Measurements from ENCODE around the gene FRG2B. TPM values are rescaled to one million over a fixed set of nuclear protein-coding genes. Genes with fewer than 3 reads are reported as not detected.
"Not testable (repeated sequence)": the region's sequence is repeated elsewhere in the genome, so short reads cannot be mapped to it uniquely, and the experiment has no call there.

The FRG2B gene
- total RNA-seq, 5 donors from 2014 or later (not counting 1 experiment from before 2014, with no cell fraction given): not detected

DNA sequence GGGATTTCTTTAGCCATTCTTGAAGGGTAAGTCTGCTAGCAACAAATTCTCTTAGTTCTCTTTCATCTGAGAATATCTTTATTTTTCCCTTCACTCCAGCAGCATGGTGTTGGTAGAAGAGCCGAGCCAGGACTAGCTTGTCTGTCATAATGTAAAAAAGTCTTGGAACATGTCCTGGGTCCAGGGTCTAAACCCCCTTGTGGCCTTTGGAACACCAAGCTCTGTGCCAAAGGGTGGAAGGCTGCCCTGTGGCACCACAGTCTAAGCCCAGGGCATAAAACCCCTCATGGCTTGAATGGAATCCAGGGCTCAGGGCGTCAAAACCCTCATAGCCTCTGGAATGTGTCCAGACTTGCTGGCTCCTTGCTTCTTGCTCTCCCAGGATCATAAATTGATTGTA lies 23.2 kb downstream of the FRG2B start:
- DNase-seq; H3K4me3 ChIP-seq (ENCODE audit: control insufficient read depth in 1 of 2, extremely low read depth in 1 of 2, low read length in 1 of 2); ATAC-seq (replicated peaks in 1 of 4); CTCF ChIA-PET; H3K4me1 ChIP-seq (ENCODE audit: control insufficient read depth in 1 of 2, extremely low read depth in 1 of 2, insufficient read depth in 2 of 2, low read length in 2 of 2); H3K27ac ChIP-seq (ENCODE audit: low read length); H3K4me3 Mint-ChIP-seq; H3K4me1 Mint-ChIP-seq; H3K36me3 ChIP-seq (ENCODE audit: control insufficient read depth in 2 of 2, extremely low read depth in 1 of 2, insufficient read depth in 1 of 2, low read length in 1 of 2); H3K36me3 Mint-ChIP-seq; POLR2A ChIA-PET; H3K27ac Mint-ChIP-seq; H3K9me3 ChIP-seq: not testable (repeated sequence)
- H3K9me3 Mint-ChIP-seq: peaks cover 0 to 12% (median 0%) of the 10 kb centered on the region in 3 donors
- 83% methylated on average over 2 of the region's 2 CpGs for WGBS (ENCODE audit: insufficient coverage)
- peaks cover 2 to 22% of the 10 kb centered on the region in 2 experiments for H3K27me3 ChIP-seq (replicated peaks in 1 of 2; ENCODE audit: control insufficient read depth in 2 of 2, extremely low read depth in 1 of 2, insufficient read depth in 2 of 2, low read length in 1 of 2)
- peaks cover 68 to 80% of the 10 kb centered on the region in 2 donors for H3K27me3 Mint-ChIP-seq

DNA sequence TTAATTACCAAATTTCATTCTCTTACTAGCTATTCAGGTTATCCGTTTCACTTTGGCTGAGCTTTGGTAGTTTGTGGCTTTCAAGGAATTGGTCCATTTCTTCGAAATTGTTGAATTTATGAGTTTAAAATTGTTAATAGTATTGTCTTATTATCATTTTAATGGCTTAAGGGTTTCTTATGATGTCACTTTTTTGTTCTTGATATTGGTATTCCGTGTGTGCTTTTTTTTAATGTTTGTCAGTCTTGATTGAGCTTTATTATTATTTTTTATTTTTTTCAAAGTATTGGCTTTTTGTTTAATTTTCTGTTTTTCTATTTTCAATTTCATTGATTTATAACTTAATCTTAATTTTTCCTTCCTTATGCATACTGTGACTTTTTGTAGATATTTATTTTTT lies 25.9 kb downstream of the FRG2B start:
- no peaks in the 10 kb centered on the region for H3K4me1 Mint-ChIP-seq
- POLR2A ChIA-PET: no interaction called here

GRCh38 chr10:133599869-133600268 lies 26.7 kb downstream of the FRG2B start:
- H3K27me3 Mint-ChIP-seq: peaks cover 66 to 86% of the 10 kb centered on the region in 2 donors
- POLR2A ChIA-PET; H3K27ac Mint-ChIP-seq; DNase-seq; H3K4me3 ChIP-seq (ENCODE audit: control insufficient read depth in 1 of 2, extremely low read depth in 1 of 2, low read length in 1 of 2); ATAC-seq (replicated peaks in 1 of 4); H3K9me3 Mint-ChIP-seq; H3K4me3 Mint-ChIP-seq; H3K27ac ChIP-seq (ENCODE audit: low read length); H3K36me3 Mint-ChIP-seq; H3K4me1 Mint-ChIP-seq; CTCF ChIA-PET; H3K9me3 ChIP-seq; H3K4me1 ChIP-seq (ENCODE audit: control insufficient read depth in 1 of 2, extremely low read depth in 1 of 2, insufficient read depth in 2 of 2, low read length in 2 of 2); H3K36me3 ChIP-seq (ENCODE audit: control insufficient read depth in 2 of 2, extremely low read depth in 1 of 2, insufficient read depth in 1 of 2, low read length in 1 of 2): not testable (repeated sequence)
- peaks cover 0 to 19% of the 10 kb centered on the region in 2 experiments for H3K27me3 ChIP-seq (replicated peaks in 1 of 2; ENCODE audit: control insufficient read depth in 2 of 2, extremely low read depth in 1 of 2, insufficient read depth in 2 of 2, low read length in 1 of 2)
- no CpG with 5 or more reads among the region's 8 CpGs for WGBS (ENCODE audit: insufficient coverage)

More for the DNA sequence above, 25.9 kb downstream of the FRG2B start:
- CTCF ChIA-PET: no interaction called here
- H3K27me3 ChIP-seq (replicated peaks in 1 of 2; ENCODE audit: control insufficient read depth in 2 of 2, extremely low read depth in 1 of 2, insufficient read depth in 2 of 2, low read length in 1 of 2): peaks cover 0 to 19% of the 10 kb centered on the region in 2 experiments
- ATAC-seq (replicated peaks in 1 of 4) (no peak), DNase-seq (no peak)
- H3K9me3 Mint-ChIP-seq: no peaks in the 10 kb centered on the region
- H3K27me3 Mint-ChIP-seq: peaks cover 67 to 88% of the 10 kb centered on the region in 2 donors
- H3K4me3 ChIP-seq (ENCODE audit: control insufficient read depth in 1 of 2, extremely low read depth in 1 of 2, low read length in 1 of 2): no peak overlapping the region
- H3K4me3 Mint-ChIP-seq: no peak overlapping the region
- H3K27ac Mint-ChIP-seq: no peak overlapping the region
- no peak overlapping the region for H3K27ac ChIP-seq (ENCODE audit: low read length)
- no peaks in the 10 kb centered on the region for H3K36me3 Mint-ChIP-seq
- no peaks in the 10 kb centered on the region for H3K36me3 ChIP-seq (ENCODE audit: control insufficient read depth in 2 of 2, extremely low read depth in 1 of 2, insufficient read depth in 1 of 2, low read length in 1 of 2)
- no peaks in the 10 kb centered on the region for H3K4me1 ChIP-seq (ENCODE audit: control insufficient read depth in 1 of 2, extremely low read depth in 1 of 2, insufficient read depth in 2 of 2, low read length in 2 of 2)
- WGBS (ENCODE audit: insufficient coverage): no CpG with 5 or more reads among the region's 3 CpGs
- no peaks in the 10 kb centered on the region for H3K9me3 ChIP-seq

DNA sequence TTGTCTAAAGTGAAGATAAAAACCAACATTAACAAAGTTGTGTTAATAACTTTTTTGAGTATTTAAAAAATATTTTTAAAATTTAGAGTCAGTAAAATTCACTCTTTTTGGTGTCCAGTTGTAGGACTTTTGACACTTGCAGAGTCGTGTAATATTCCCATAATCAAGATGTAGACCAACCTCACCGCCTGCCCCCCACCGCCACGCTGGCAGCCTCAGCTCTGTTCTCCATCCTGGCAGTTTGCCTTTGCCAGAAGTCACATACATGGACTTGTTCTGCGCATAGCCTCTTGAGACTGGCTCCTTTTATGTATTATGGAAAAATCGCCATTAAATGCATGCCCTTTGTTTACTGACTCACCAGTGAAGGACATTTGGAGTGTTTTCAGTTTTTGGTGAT lies 33.9 kb downstream of the FRG2B start:
- H3K27me3 ChIP-seq (replicated peaks in 1 of 2; ENCODE audit: control insufficient read depth in 2 of 2, extremely low read depth in 1 of 2, insufficient read depth in 2 of 2, low read length in 1 of 2): peaks cover 0 to 19% of the 10 kb centered on the region in 2 experiments
- H3K27ac ChIP-seq (ENCODE audit: low read length): no peak overlapping the region
- ChIA-PET CTCF (no interaction called here), POLR2A (no interaction called here)
- no peaks in the 10 kb centered on the region for H3K4me1 Mint-ChIP-seq
- DNase-seq (no peak), ATAC-seq (replicated peaks in 1 of 4) (no peak)
- no peak overlapping the region for H3K4me3 ChIP-seq (ENCODE audit: control insufficient read depth in 1 of 2, extremely low read depth in 1 of 2, low read length in 1 of 2)
- H3K27ac Mint-ChIP-seq: no peak overlapping the region
- H3K9me3 Mint-ChIP-seq: no peaks in the 10 kb centered on the region
- H3K27me3 Mint-ChIP-seq: peaks cover 27 to 43% of the 10 kb centered on the region in 2 donors
- H3K36me3 ChIP-seq (ENCODE audit: control insufficient read depth in 2 of 2, extremely low read depth in 1 of 2, insufficient read depth in 1 of 2, low read length in 1 of 2): no peaks in the 10 kb centered on the region
- 81% methylated on average over 6 of the region's 6 CpGs for WGBS (ENCODE audit: insufficient coverage)
- no peaks in the 10 kb centered on the region for H3K9me3 ChIP-seq
- H3K36me3 Mint-ChIP-seq: no peaks in the 10 kb centered on the region
- no peaks in the 10 kb centered on the region for H3K4me1 ChIP-seq (ENCODE audit: control insufficient read depth in 1 of 2, extremely low read depth in 1 of 2, insufficient read depth in 2 of 2, low read length in 2 of 2)
- no peak overlapping the region for H3K4me3 Mint-ChIP-seq

- no peaks in the 10 kb centered on the region for H3K4me1 Mint-ChIP-seq
- Histone ChIP-seq H3K27ac (ENCODE audit: low read length) (no peak overlapping the region), H3K27me3 (replicated peaks in 1 of 2; ENCODE audit: control insufficient read depth in 2 of 2, extremely low read depth in 1 of 2, insufficient read depth in 2 of 2, low read length in 1 of 2) (peaks cover 0 to 19% of the 10 kb centered on the region in 2 experiments), H3K9me3 (no peaks in the 10 kb centered on the region), H3K36me3 (ENCODE audit: control insufficient read depth in 2 of 2, extremely low read depth in 1 of 2, insufficient read depth in 1 of 2, low read length in 1 of 2) (no peaks in the 10 kb centered on the region), H3K4me3 (ENCODE audit: control insufficient read depth in 1 of 2, extremely low read depth in 1 of 2, low read length in 1 of 2) (no peak overlapping the region), H3K4me1 (ENCODE audit: control insufficient read depth in 1 of 2, extremely low read depth in 1 of 2, insufficient read depth in 2 of 2, low read length in 2 of 2) (no peaks in the 10 kb centered on the region)
- no peaks in the 10 kb centered on the region for H3K36me3 Mint-ChIP-seq
- peaks cover 16 to 27% of the 10 kb centered on the region in 2 donors for H3K27me3 Mint-ChIP-seq
- H3K9me3 Mint-ChIP-seq: no peaks in the 10 kb centered on the region
- ChIA-PET POLR2A (no interaction called here), CTCF (no interaction called here)
- ATAC-seq (replicated peaks in 1 of 4): no peak
- WGBS (ENCODE audit: insufficient coverage): 90% methylated on average over 7 of the region's 10 CpGs
- H3K27ac Mint-ChIP-seq: no peak overlapping the region
- no peak for DNase-seq
- no peak overlapping the region for H3K4me3 Mint-ChIP-seq
These were observed 35.6 kb downstream of the FRG2B start for GRCh38 chr10:133590970-133591359.

- peaks cover 13 to 24% of the 10 kb centered on the region in 2 donors for H3K27me3 Mint-ChIP-seq
- ATAC-seq (replicated peaks in 1 of 4) (no peak), DNase-seq (no peak)
- WGBS (ENCODE audit: insufficient coverage): 72% methylated on average over 12 of the region's 13 CpGs
- H3K4me1 ChIP-seq (ENCODE audit: control insufficient read depth in 1 of 2, extremely low read depth in 1 of 2, insufficient read depth in 2 of 2, low read length in 2 of 2): no peaks in the 10 kb centered on the region
- POLR2A ChIA-PET: no interaction called here
- CTCF ChIA-PET: no interaction called here
- no peaks in the 10 kb centered on the region for H3K9me3 ChIP-seq
- H3K4me3 ChIP-seq (ENCODE audit: control insufficient read depth in 1 of 2, extremely low read depth in 1 of 2, low read length in 1 of 2): no peak overlapping the region
- H3K4me1 Mint-ChIP-seq: no peaks in the 10 kb centered on the region
- H3K4me3 Mint-ChIP-seq: no peak overlapping the region
- peaks cover 0 to 19% of the 10 kb centered on the region in 2 experiments for H3K27me3 ChIP-seq (replicated peaks in 1 of 2; ENCODE audit: control insufficient read depth in 2 of 2, extremely low read depth in 1 of 2, insufficient read depth in 2 of 2, low read length in 1 of 2)
- no peaks in the 10 kb centered on the region for H3K36me3 Mint-ChIP-seq
- no peak overlapping the region for H3K27ac ChIP-seq (ENCODE audit: low read length)
- H3K36me3 ChIP-seq (ENCODE audit: control insufficient read depth in 2 of 2, extremely low read depth in 1 of 2, insufficient read depth in 1 of 2, low read length in 1 of 2): no peaks in the 10 kb centered on the region
- no peak overlapping the region for H3K27ac Mint-ChIP-seq
- H3K9me3 Mint-ChIP-seq: peaks cover 0 to 2% (median 0%) of the 10 kb centered on the region in 3 donors
These were observed 36.2 kb downstream of the FRG2B start for GRCh38 chr10:133590226-133590969.
